Liver (tissue), 9 donors: ENCODE data around the gene MRPL54. TPM values are rescaled to one million over a fixed set of nuclear protein-coding genes. Genes with fewer than 3 reads are reported as not detected.

Experiments used
- DNase-seq: peaks from one replicate; pipeline ENCODE4 v3.0.0-alpha.2; 2017; ENCODE audit warnings: low spot score
- H3K27ac ChIP-seq, 2 donors: one replicate each; pipeline ENCODE4 v1.7.0; 2013; ENCODE audit warnings: inconsistent platforms in 2 of 2, low read length in 2 of 2, control low read depth in 1 of 2, low read depth in 1 of 2, mild to moderate bottlenecking in 1 of 2
- H3K27me3 ChIP-seq, 4 donors: one replicate each; pipeline versions ENCODE4 v1.6.1 to v1.7.0; 2013; ENCODE audit warnings: low read length in 3 of 4, inconsistent platforms in 1 of 4, mild to moderate bottlenecking in 1 of 4, moderate library complexity in 1 of 4; ENCODE audit not compliant: control insufficient read depth in 4 of 4, insufficient read depth in 4 of 4
- H3K36me3 ChIP-seq, 4 donors: one replicate each; pipeline versions ENCODE4 v1.6.1 to v1.7.0; 2013; ENCODE audit warnings: low read length in 3 of 4, mild to moderate bottlenecking in 3 of 4, low read depth in 1 of 4, moderate library complexity in 1 of 4; ENCODE audit not compliant: control insufficient read depth in 4 of 4, insufficient read depth in 3 of 4
- H3K4me1 ChIP-seq, 4 donors: one replicate each; pipeline versions ENCODE4 v1.6.1 to v1.7.0; 2013; ENCODE audit warnings: low read length in 3 of 4, mild to moderate bottlenecking in 3 of 4, moderate library complexity in 1 of 4; ENCODE audit not compliant: control insufficient read depth in 4 of 4, insufficient read depth in 4 of 4
- H3K4me3 ChIP-seq, 3 donors: one replicate each; pipeline versions ENCODE4 v1.6.1 to v1.7.0; 2013; ENCODE audit warnings: low read length in 3 of 3, control low read depth in 1 of 3, low read depth in 1 of 3, mild to moderate bottlenecking in 1 of 3
- H3K9ac ChIP-seq, 2 donors: one replicate each; pipeline ENCODE4 v1.7.0; 2013; ENCODE audit warnings: low read length in 2 of 2, mild to moderate bottlenecking in 2 of 2, moderate library complexity in 2 of 2, control low read depth in 1 of 2, low read depth in 1 of 2
- H3K9me3 ChIP-seq, 4 donors: one replicate each; pipeline versions ENCODE4 v1.6.1 to v1.7.0; 2013; ENCODE audit warnings: low read length in 3 of 4; ENCODE audit not compliant: control insufficient read depth in 4 of 4
- ATF3 ChIP-seq: IDR thresholded peaks from 2 replicates; pipeline ENCODE4 v1.6.1; 2016; ENCODE audit warnings: antibody characterized with exemption
- CTCF ChIP-seq: fragments of 150-350 bp; IDR thresholded peaks from 2 replicates; pipeline ENCODE4 v1.5.1; 2017; ENCODE audit warnings: improper control_type of control experiment, low read depth, low read length; ENCODE audit not compliant: missing input control
- EGR1 ChIP-seq, 2 donors: IDR thresholded peaks; 2 replicates each; pipeline ENCODE4 v1.6.1; 2016 to 2018; ENCODE audit warnings: antibody characterized with exemption in 2 of 2, low read depth in 2 of 2
- FOXA1 ChIP-seq: IDR thresholded peaks from 2 replicates; pipeline ENCODE4 v1.6.1; 2016; ENCODE audit warnings: antibody characterized with exemption
- FOXA2 ChIP-seq: IDR thresholded peaks from 2 replicates; pipeline ENCODE4 v1.6.1; 2016; ENCODE audit warnings: antibody characterized with exemption
- GABPA ChIP-seq, 2 donors: IDR thresholded peaks in 1 of 2; conservative IDR thresholded peaks in 1 of 2; 2 replicates each; pipeline ENCODE4 v1.6.1; 2016; ENCODE audit warnings: antibody characterized with exemption in 2 of 2, mild to moderate bottlenecking in 1 of 2, moderate library complexity in 1 of 2
- HNF4A ChIP-seq, 2 donors: conservative IDR thresholded peaks; 2 replicates each; pipeline ENCODE4 v1.6.1; 2016; ENCODE audit warnings: antibody characterized with exemption in 2 of 2, mild to moderate bottlenecking in 2 of 2
- HNF4G ChIP-seq: IDR thresholded peaks from 2 replicates; pipeline ENCODE4 v1.6.1; 2016; ENCODE audit warnings: antibody characterized with exemption
- JUND ChIP-seq, 2 donors: IDR thresholded peaks; 2 replicates each; pipeline ENCODE4 v1.6.1; 2016; ENCODE audit warnings: antibody characterized with exemption in 2 of 2
- MAX ChIP-seq: IDR thresholded peaks from 2 replicates; pipeline ENCODE4 v1.6.1; 2016; ENCODE audit warnings: antibody characterized with exemption
- NR2F2 ChIP-seq: IDR thresholded peaks from 2 replicates; pipeline ENCODE4 v1.6.1; 2016; ENCODE audit warnings: antibody characterized with exemption
- RAD21 ChIP-seq, 2 donors: IDR thresholded peaks; 2 replicates each; pipeline ENCODE4 v1.6.1; 2016; ENCODE audit warnings: antibody characterized with exemption in 2 of 2, mild to moderate bottlenecking in 2 of 2
- REST ChIP-seq: IDR thresholded peaks from 2 replicates; pipeline ENCODE4 v1.6.1; 2016; ENCODE audit warnings: antibody characterized with exemption, mild to moderate bottlenecking
- RXRA ChIP-seq, 2 donors: IDR thresholded peaks; 2 replicates each; pipeline ENCODE4 v1.6.1; 2017 to 2018; ENCODE audit warnings: antibody characterized with exemption in 2 of 2, mild to moderate bottlenecking in 1 of 2
- SP1 ChIP-seq: IDR thresholded peaks from 2 replicates; pipeline ENCODE4 v1.6.1; 2018; ENCODE audit warnings: antibody characterized with exemption, mild to moderate bottlenecking
- TAF1 ChIP-seq: conservative IDR thresholded peaks from 2 replicates; pipeline ENCODE4 v1.6.1; 2016; ENCODE audit warnings: antibody characterized with exemption, mild to moderate bottlenecking
- YY1 ChIP-seq: IDR thresholded peaks from 2 replicates; pipeline ENCODE4 v1.6.1; 2016; ENCODE audit warnings: antibody characterized with exemption, mild to moderate bottlenecking
- WGBS: extraction: QIAGEN DNeasy Blood & Tissue Kit; methylation state at CpG from one replicate; pipeline ENCODE4 v1.1.7; 2013; 5-methylcytosine and 5-hydroxymethylcytosine counted together
- polyA plus RNA-seq, 2 donors: library from polyadenylated mRNA; stranded (reverse) in 1 of 2; unstranded in 1 of 2; fragments of 200-250 nt in 1 of 2; fragments of >200 nt in 1 of 2; fragmentation: Nextera tagmentation in 1 of 2; extraction: Ambion mirVana in 1 of 2; gene quantifications; one replicate each; pipeline versions ENCODE4 v1.2.1 to v1.2.3, GENCODE V29; 2013 to 2015
- total RNA-seq, 2 donors: library from RNA; depleted of rRNA; stranded (reverse); fragments of >200 nt; gene quantifications; one replicate each; pipeline ENCODE4 v1.2.3, GENCODE V29; 2014
- TF ChIP-seq, protein P1 (sequence below): IDR thresholded peaks from 2 replicates; pipeline ENCODE4 v1.6.1; 2016; ENCODE audit warnings: antibody characterized with exemption
- donor health status: healthy.
- donor health status: healthy.
- donor health status: healthy.
- donor health status: healthy.
- donor health status: healthy.

Gene MRPL54
- 10 to 100 TPM; 25.1 to 28.5 TPM for total RNA-seq
- polyA plus RNA-seq, result 100 to 1,000 TPM in 1 of 2 donors, 10 to 100 TPM in 1; 57.2 to 109 TPM

DNA sequence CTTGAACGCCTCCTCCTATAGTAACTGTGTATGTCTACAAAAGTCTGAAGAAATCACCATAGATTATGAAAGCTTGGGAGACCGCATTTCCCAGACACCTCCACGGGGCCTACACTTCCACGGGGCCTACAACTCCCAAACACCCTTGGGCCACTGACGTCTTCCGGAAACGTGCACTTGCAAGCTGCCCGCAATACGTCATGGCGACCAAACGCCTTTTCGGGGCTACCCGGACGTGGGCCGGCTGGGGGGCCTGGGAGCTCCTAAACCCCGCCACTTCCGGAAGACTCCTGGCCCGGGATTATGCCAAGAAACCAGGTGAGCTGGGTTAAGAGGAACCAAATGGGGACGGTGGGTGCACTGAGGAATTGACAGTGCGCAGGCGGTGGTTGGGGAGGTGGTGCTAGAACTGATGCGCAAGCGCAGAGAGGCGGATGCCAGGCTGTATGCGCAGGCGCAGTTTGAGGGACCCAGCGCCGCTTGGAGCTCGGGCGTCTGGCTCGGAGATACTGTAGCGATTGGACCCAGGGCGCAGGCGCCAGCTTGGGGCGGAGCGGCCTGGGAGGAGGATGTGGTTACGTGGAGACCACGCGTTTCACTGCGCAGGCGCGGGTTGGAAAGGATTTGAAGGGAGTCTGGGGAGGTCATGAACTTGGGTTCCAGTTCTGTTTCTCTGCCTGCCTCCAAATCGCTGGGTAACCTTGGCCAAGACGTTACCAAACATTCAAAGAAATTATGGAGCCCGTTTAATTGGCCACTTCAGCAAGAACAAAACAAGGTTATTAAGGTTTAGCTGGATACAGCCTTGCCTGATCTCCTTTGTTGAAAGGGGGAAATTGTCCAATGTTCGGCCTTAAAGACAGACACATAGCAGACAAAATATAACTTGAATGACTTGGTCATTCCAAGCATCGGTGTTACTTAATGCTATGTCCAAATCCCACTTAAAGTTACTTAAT is at the start of gene MRPL54:
TSS of gene MRPL54 (plus strand) at position 182 of the 959 bp plus-strand sequence. CDS start at position 201, 19 bp downstream.
- peaks cover 2 to 22% (median 5%) of the 10 kb centered on the region in 4 donors for H3K36me3 ChIP-seq

More for the DNA sequence above, at the start of gene MRPL54:
- H3K9me3 ChIP-seq, result no peaks in the 10 kb centered on the region
- peak within 1 kb of the TSS; percentile 78 to 90 (median 83) for H3K4me3 ChIP-seq
- TF ChIP-seq SP1 (peak; percentile 56), TAF1 (peak; percentile 91), RAD21 (IDR thresholded peaks at IDR 0.05) (peak in 1 of 2 donors; percentile 32), HNF4A (conservative IDR thresholded peaks at IDR 0.05) (peak in 1 of 2 donors; percentile 37), NR2F2 (peak; percentile 31), EGR1 (IDR thresholded peaks at IDR 0.05; ENCODE audit: low read depth in 2 of 2) (peak in 1 of 2 donors; percentile 25), HNF4G (peak; percentile 9), GABPA (IDR thresholded peaks at IDR 0.05 in 1 of 2, conservative IDR thresholded peaks at IDR 0.05 in 1 of 2) (peak; percentile 55 to 88), JUND (IDR thresholded peaks at IDR 0.05) (peak; percentile 60 to 71), RXRA (IDR thresholded peaks at IDR 0.05) (peak; percentile 25 to 67), REST (peak; percentile 67), CTCF (no peak), MAX (no peak), ATF3 (no peak), YY1 (peak; percentile 96), FOXA2 (no peak), FOXA1 (no peak)
- TF ChIP-seq, protein P1, sequence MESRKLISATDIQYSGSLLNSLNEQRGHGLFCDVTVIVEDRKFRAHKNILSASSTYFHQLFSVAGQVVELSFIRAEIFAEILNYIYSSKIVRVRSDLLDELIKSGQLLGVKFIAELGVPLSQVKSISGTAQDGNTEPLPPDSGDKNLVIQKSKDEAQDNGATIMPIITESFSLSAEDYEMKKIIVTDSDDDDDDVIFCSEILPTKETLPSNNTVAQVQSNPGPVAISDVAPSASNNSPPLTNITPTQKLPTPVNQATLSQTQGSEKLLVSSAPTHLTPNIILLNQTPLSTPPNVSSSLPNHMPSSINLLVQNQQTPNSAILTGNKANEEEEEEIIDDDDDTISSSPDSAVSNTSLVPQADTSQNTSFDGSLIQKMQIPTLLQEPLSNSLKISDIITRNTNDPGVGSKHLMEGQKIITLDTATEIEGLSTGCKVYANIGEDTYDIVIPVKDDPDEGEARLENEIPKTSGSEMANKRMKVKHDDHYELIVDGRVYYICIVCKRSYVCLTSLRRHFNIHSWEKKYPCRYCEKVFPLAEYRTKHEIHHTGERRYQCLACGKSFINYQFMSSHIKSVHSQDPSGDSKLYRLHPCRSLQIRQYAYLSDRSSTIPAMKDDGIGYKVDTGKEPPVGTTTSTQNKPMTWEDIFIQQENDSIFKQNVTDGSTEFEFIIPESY, result no peak
- H3K27ac ChIP-seq, result peak within 1 kb of the TSS; percentile 94 to 100
- H3K9ac ChIP-seq, result peak within 1 kb of the TSS; percentile 87 to 96
- peaks cover 5 to 22% (median 14%) of the 10 kb centered on the region in 4 donors for H3K4me1 ChIP-seq
- WGBS, result 3% methylated on average over 47 of the region's 47 CpGs
- no peaks in the 10 kb centered on the region for H3K27me3 ChIP-seq
- peak; percentile 99 for DNase-seq
